Measurements from ENCODE around the gene ALX4.

The ALX4 gene

DNA sequence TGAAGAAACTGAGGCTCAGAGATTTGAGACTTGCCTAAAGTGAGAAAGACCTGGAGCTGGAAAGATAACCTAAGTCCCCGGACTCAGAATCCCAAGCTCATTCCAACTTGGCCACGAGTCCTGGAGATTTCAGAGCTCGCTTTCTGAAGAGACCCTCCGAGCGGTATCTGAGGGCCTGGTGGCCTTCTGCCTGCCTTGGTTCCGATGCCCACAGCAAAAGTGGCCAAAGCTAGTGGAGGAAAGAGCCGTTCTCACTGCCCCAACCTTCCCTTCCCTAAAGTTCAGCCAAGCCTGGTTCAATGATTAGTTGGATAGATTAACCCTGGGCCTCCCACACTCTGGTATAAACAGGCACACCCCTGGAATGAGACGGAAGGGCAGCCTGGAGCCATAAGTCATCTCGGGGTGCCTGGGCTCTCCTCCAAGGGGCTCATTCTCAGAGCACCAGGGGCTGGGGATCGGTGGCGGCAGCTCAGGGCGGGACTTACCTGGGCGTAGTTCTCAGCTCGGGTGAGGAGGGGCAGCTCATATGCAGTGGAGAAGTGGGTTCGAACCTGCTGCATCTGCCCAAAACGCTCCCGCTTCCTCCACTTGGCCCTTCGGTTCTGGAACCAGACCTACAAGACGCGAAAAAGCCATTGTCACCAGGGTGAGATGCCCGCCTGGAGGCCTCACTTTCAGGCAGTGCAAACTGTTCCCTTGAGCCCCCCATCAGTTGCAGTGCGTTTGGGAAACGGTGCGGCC, 42.8 kb downstream of the ALX4 start:
- Histone ChIP-seq H3K27me3 (ENCODE audit: control insufficient read depth, insufficient read depth, low read length) (peaks cover 2% of the 10 kb centered on the region), H3K36me3 (ENCODE audit: control insufficient read depth, insufficient read depth, low read length) (no peaks in the 10 kb centered on the region), H3K9ac (ENCODE audit: low read length) (no peak overlapping the region), H3K4me3 (ENCODE audit: low read length) (no peak overlapping the region), H3K9me3 (ENCODE audit: control insufficient read depth, low read length) (no peaks in the 10 kb centered on the region), H3K4me1 (ENCODE audit: control insufficient read depth, insufficient read depth, low read length) (no peaks in the 10 kb centered on the region)

- H3K4me3 ChIP-seq (ENCODE audit: low read length), result no peak overlapping the region
- H3K36me3 ChIP-seq (ENCODE audit: control insufficient read depth, insufficient read depth, low read length), result no peaks in the 10 kb centered on the region
- H3K9me3 ChIP-seq (ENCODE audit: control insufficient read depth, low read length), result no peaks in the 10 kb centered on the region
- H3K4me1 ChIP-seq (ENCODE audit: control insufficient read depth, insufficient read depth, low read length), result no peaks in the 10 kb centered on the region
- no peak overlapping the region for H3K9ac ChIP-seq (ENCODE audit: low read length)
- H3K27me3 ChIP-seq (ENCODE audit: control insufficient read depth, insufficient read depth, low read length), result peaks cover 5% of the 10 kb centered on the region
Measured at GRCh38 chr11:44266056-44266780, 43.7 kb downstream of the ALX4 start.

DNA sequence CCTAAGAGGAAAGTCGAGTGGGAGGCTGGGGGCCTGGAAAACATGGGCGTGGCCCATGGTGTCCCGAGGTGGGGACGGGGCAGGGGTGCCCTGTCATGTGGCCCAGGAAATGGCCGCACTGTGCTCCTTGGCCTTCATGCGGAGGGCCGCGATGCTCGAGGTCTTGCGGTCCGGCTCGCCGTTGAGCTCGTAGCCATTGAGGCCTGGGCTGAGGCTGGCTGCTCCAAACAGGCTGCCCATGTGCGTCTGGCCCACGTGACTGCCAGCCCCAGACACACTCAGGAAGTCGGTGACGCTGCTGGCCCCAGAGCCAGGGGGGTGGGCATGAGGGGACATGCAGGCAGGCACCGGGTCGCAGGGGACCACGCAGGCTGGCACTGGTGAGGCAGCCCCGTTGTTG, 45.2 kb downstream of the ALX4 start:
- Histone ChIP-seq H3K9ac (ENCODE audit: low read length) (no peak overlapping the region), H3K4me3 (ENCODE audit: low read length) (no peak overlapping the region), H3K4me1 (ENCODE audit: control insufficient read depth, insufficient read depth, low read length) (no peaks in the 10 kb centered on the region), H3K27me3 (ENCODE audit: control insufficient read depth, insufficient read depth, low read length) (peaks cover 5% of the 10 kb centered on the region), H3K36me3 (ENCODE audit: control insufficient read depth, insufficient read depth, low read length) (no peaks in the 10 kb centered on the region), H3K9me3 (ENCODE audit: control insufficient read depth, low read length) (no peaks in the 10 kb centered on the region)

DNA sequence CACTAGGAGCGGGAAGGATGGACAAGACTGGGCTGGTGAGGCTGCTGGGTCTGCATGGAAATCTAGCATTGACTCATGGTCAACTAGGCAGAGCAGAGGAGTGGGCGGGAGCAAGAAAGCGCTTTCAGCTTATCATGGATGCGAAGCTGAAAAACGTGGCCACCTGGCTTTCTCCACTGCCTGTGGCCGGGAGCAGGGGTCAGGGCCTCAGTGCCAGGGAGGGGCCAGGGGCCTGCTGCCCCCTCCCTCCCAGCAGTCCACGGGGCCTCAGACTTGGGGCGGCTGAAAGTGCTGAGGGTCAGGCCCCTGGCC, 45.5 kb downstream of the ALX4 start:
- H3K9me3 ChIP-seq (ENCODE audit: control insufficient read depth, low read length), result no peaks in the 10 kb centered on the region
- no peak overlapping the region for H3K9ac ChIP-seq (ENCODE audit: low read length)
- peaks cover 5% of the 10 kb centered on the region for H3K27me3 ChIP-seq (ENCODE audit: control insufficient read depth, insufficient read depth, low read length)
- no peaks in the 10 kb centered on the region for H3K4me1 ChIP-seq (ENCODE audit: control insufficient read depth, insufficient read depth, low read length)
- no peak overlapping the region for H3K4me3 ChIP-seq (ENCODE audit: low read length)
- H3K36me3 ChIP-seq (ENCODE audit: control insufficient read depth, insufficient read depth, low read length), result no peaks in the 10 kb centered on the region

DNA sequence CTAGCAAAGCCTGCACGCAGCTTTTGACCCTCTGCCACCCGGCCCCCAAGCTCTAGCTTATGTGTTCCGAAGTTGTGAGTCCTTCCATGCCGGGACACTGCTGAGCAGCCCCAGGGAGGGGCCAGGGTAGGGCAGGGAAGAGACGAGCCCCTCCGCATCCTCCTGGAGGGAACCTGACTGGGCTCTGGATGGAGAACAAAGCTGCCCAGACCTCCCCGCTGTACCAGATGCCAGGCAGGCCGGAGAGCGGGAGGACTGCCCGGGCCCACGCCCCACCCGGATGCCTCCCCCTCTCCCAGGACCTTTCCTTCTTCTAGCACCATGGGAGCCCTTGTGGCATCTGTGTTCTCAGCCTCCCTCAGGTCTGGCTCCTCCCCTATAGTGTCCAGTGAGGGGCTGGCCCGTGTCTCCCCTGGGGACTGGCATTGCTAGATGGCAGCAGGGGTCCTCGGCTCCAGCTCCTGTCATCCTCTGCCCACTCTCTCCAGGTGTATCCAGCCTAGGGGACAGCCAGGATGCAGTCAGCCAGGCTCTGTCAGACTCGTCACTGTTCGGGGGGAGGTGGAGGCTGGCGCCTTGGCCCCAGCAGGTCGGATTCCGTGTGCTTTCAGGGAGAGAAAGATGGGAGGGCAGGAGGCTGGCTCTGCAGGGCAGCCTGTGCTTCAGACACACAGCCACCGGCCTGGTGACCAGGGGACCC, 46.1 kb downstream of the ALX4 start:
- Histone ChIP-seq H3K4me3 (ENCODE audit: low read length) (no peak overlapping the region), H3K4me1 (ENCODE audit: control insufficient read depth, insufficient read depth, low read length) (no peaks in the 10 kb centered on the region), H3K9me3 (ENCODE audit: control insufficient read depth, low read length) (no peaks in the 10 kb centered on the region), H3K36me3 (ENCODE audit: control insufficient read depth, insufficient read depth, low read length) (no peaks in the 10 kb centered on the region), H3K9ac (ENCODE audit: low read length) (no peak overlapping the region), H3K27me3 (ENCODE audit: control insufficient read depth, insufficient read depth, low read length) (peaks cover 5% of the 10 kb centered on the region)

GRCh38 chr11:44261800-44262591, 47.9 kb downstream of the ALX4 start:
- no peak overlapping the region for H3K4me3 ChIP-seq (ENCODE audit: low read length)
- H3K36me3 ChIP-seq (ENCODE audit: control insufficient read depth, insufficient read depth, low read length), result no peaks in the 10 kb centered on the region
- no peaks in the 10 kb centered on the region for H3K9me3 ChIP-seq (ENCODE audit: control insufficient read depth, low read length)
- no peaks in the 10 kb centered on the region for H3K4me1 ChIP-seq (ENCODE audit: control insufficient read depth, insufficient read depth, low read length)
- H3K9ac ChIP-seq (ENCODE audit: low read length), result no peak overlapping the region
- H3K27me3 ChIP-seq (ENCODE audit: control insufficient read depth, insufficient read depth, low read length), result peaks cover 5% of the 10 kb centered on the region

- H3K4me3 ChIP-seq (ENCODE audit: low read length), result no peak overlapping the region
- H3K9me3 ChIP-seq (ENCODE audit: control insufficient read depth, low read length), result no peaks in the 10 kb centered on the region
- no peak overlapping the region for H3K9ac ChIP-seq (ENCODE audit: low read length)
- peaks cover 5% of the 10 kb centered on the region for H3K27me3 ChIP-seq (ENCODE audit: control insufficient read depth, insufficient read depth, low read length)
- no peaks in the 10 kb centered on the region for H3K36me3 ChIP-seq (ENCODE audit: control insufficient read depth, insufficient read depth, low read length)
- no peaks in the 10 kb centered on the region for H3K4me1 ChIP-seq (ENCODE audit: control insufficient read depth, insufficient read depth, low read length)
Measured at GRCh38 chr11:44260081-44260480, 49.9 kb downstream of the ALX4 start.

DNA sequence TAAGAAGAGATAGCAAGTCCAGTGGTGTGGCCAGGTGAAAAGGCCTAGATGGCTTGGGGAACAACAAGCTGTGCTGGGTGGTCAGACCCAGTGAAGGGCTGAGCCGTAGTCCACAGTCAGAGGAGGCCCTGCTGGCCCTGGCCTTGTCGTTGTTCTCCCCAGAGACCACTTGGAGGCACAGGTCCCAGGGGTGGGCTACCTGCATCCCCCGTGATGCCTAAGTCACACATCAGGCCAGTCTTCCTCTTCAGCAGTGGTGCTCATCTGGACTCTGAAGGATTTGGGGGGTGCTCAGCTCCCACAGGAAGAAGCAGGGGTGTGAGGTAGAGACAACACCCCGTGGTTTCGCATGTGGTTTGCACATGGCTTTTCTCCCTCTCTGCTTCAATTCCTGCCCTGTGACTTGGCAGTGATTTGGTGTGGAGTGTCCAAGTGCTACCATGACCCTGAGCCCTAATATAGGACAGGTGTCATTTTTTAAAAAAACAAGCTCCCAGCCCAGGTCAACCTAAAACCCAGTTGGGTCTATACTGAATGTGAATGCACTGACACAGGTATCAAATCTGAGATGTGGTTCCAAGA, 51.0 kb downstream of the ALX4 start:
- Histone ChIP-seq H3K4me1 (ENCODE audit: control insufficient read depth, insufficient read depth, low read length) (no peaks in the 10 kb centered on the region), H3K36me3 (ENCODE audit: control insufficient read depth, insufficient read depth, low read length) (no peaks in the 10 kb centered on the region), H3K27me3 (ENCODE audit: control insufficient read depth, insufficient read depth, low read length) (peaks cover 5% of the 10 kb centered on the region), H3K4me3 (ENCODE audit: low read length) (no peak overlapping the region), H3K9ac (ENCODE audit: low read length) (no peak overlapping the region), H3K9me3 (ENCODE audit: control insufficient read depth, low read length) (no peaks in the 10 kb centered on the region)

GRCh38 chr11:44258190-44258489, 51.8 kb downstream of the ALX4 start:
- H3K27me3 ChIP-seq (ENCODE audit: control insufficient read depth, insufficient read depth, low read length), result peaks cover 5% of the 10 kb centered on the region
- no peaks in the 10 kb centered on the region for H3K36me3 ChIP-seq (ENCODE audit: control insufficient read depth, insufficient read depth, low read length)
- H3K9me3 ChIP-seq (ENCODE audit: control insufficient read depth, low read length), result peaks cover 1% of the 10 kb centered on the region
- no peaks in the 10 kb centered on the region for H3K4me1 ChIP-seq (ENCODE audit: control insufficient read depth, insufficient read depth, low read length)
- H3K4me3 ChIP-seq (ENCODE audit: low read length), result no peak overlapping the region
- H3K9ac ChIP-seq (ENCODE audit: low read length), result no peak overlapping the region

GRCh38 chr11:44257338-44258189, 52.4 kb downstream of the ALX4 start:
- no peaks in the 10 kb centered on the region for H3K36me3 ChIP-seq (ENCODE audit: control insufficient read depth, insufficient read depth, low read length)
- H3K4me3 ChIP-seq (ENCODE audit: low read length), result no peak overlapping the region
- no peak overlapping the region for H3K9ac ChIP-seq (ENCODE audit: low read length)
- H3K9me3 ChIP-seq (ENCODE audit: control insufficient read depth, low read length), result peaks cover 6% of the 10 kb centered on the region
- peaks cover 3% of the 10 kb centered on the region for H3K27me3 ChIP-seq (ENCODE audit: control insufficient read depth, insufficient read depth, low read length)
- H3K4me1 ChIP-seq (ENCODE audit: control insufficient read depth, insufficient read depth, low read length), result no peaks in the 10 kb centered on the region

DNA sequence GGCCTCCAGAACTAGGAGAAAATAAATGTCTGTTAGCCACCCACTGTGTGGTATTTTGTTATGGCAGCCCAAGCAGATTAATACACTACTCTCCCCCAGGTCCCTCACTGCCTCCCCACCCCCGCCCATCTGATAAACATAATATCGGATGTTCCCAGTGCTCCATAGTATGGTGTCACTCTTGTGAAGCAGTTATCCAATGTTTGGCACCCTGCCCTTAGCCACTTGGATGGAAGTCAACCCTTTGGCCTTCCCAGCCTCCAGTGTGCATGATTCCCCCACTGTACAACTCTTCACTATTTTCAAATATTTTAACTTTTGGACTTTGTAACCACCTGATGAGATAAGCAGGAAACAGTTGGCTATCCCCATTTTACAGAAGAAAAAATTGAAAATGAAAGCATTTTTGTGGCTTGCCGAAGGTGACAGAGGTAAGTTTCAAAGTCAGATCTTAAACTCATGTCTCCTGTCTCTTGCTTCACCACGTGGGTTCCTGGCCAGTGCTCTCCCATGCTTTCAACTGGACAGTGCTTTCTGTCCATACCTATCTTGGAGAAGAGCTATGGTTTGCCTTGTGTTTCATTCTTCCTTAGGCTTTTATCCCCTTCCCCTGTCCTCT, 53.2 kb downstream of the ALX4 start:
- Histone ChIP-seq H3K36me3 (ENCODE audit: control insufficient read depth, insufficient read depth, low read length) (no peaks in the 10 kb centered on the region), H3K4me3 (ENCODE audit: low read length) (no peak overlapping the region), H3K4me1 (ENCODE audit: control insufficient read depth, insufficient read depth, low read length) (no peaks in the 10 kb centered on the region), H3K27me3 (ENCODE audit: control insufficient read depth, insufficient read depth, low read length) (no peaks in the 10 kb centered on the region), H3K9ac (ENCODE audit: low read length) (no peak overlapping the region), H3K9me3 (ENCODE audit: control insufficient read depth, low read length) (peaks cover 6% of the 10 kb centered on the region)
